SK-N-SH (cell line): Measurements from ENCODE around the gene DUSP10. TPM values are rescaled to one million over a fixed set of nuclear protein-coding genes. Genes with fewer than 3 reads are reported as not detected.

Experiments
- CTCF ChIA-PET: fragments of 300-600, 350-600 bp; formaldehyde crosslinking; extraction: SDS; loops from one replicate; lab custom pipeline; 2021; lab: Yijun Ruan, JAX
- POLR2A ChIA-PET: fragments of 350-600 bp; sonication (Branson Sonifier 250); formaldehyde crosslinking; extraction: SDS; loops from one replicate; lab custom pipeline; 2020; ENCODE audit warnings: antibody characterized with exemption, inconsistent platforms; lab: Yijun Ruan, JAX
- DNase-seq: peaks from one replicate; pipeline ENCODE4 v3.0.0; 2012
- H2AFZ ChIP-seq: fragments of 200-600 bp; sonication (generic); 2 replicates; pipeline ENCODE4 v1.8.1; 2016; ENCODE audit warnings: antibody characterized with exemption, mild to moderate bottlenecking, low read depth
- H3F3A ChIP-seq: fragments of 200-600 bp; sonication (generic); replicated peaks from 2 replicates; pipeline ENCODE3; 2016; ENCODE audit warnings: antibody characterized with exemption, mild to moderate bottlenecking; ENCODE audit not compliant: insufficient read depth
- H3K27ac ChIP-seq, 2 experiments: fragments of 200-500 bp in 1 of 2; fragments of 200-600 bp in 1 of 2; sonication (Bioruptor generic) in 1 of 2; sonication (generic), shearing (Covaris generic) in 1 of 2; 2 replicates each; pipeline versions ENCODE4 v1.5.1 to v1.6.1; 2014 to 2016; ENCODE audit warnings: low read depth in 2 of 2, inconsistent platforms in 1 of 2, low read length in 1 of 2, mild to moderate bottlenecking in 1 of 2, mixed read lengths in 1 of 2
- H3K27me3 ChIP-seq: fragments of 200-600 bp; sonication (generic), shearing (Covaris generic); 2 replicates; pipeline ENCODE4 v1.6.1; 2016; ENCODE audit warnings: mixed run types; ENCODE audit not compliant: insufficient read depth
- H3K36me3 ChIP-seq, 2 experiments: fragments of 200-500 bp in 1 of 2; fragments of 200-600 bp in 1 of 2; sonication (Bioruptor generic) in 1 of 2; sonication (generic) in 1 of 2; replicated peaks in 1 of 2; 2 replicates each; pipeline versions ENCODE3 to v1.5.1; 2014 to 2016; ENCODE audit warnings: low read length in 1 of 2, mild to moderate bottlenecking in 1 of 2; ENCODE audit not compliant: insufficient read depth in 2 of 2, control insufficient read depth in 1 of 2
- H3K4me1 ChIP-seq, 2 experiments: fragments of 200-500 bp in 1 of 2; fragments of 200-600 bp in 1 of 2; sonication (Bioruptor generic) in 1 of 2; sonication (generic), shearing (Covaris generic) in 1 of 2; 2 replicates each; pipeline versions ENCODE4 v1.5.1 to v1.6.1; 2014 to 2016; ENCODE audit warnings: low read depth in 1 of 2, low read length in 1 of 2, mixed run types in 1 of 2; ENCODE audit not compliant: insufficient read depth in 2 of 2, control insufficient read depth in 1 of 2
- H3K4me2 ChIP-seq: fragments of 200-600 bp; sonication (generic), shearing (Covaris generic); 2 replicates; pipeline ENCODE4 v1.6.1; 2017; ENCODE audit warnings: mixed run types
- H3K4me3 ChIP-seq, 2 experiments: fragments of 200-500 bp in 1 of 2; fragments of 200-600 bp in 1 of 2; sonication (Bioruptor generic) in 1 of 2; sonication (generic), shearing (Covaris generic) in 1 of 2; 2 replicates each; pipeline versions ENCODE4 v1.5.1 to v1.8.1; 2014 to 2016; ENCODE audit warnings: low read depth in 2 of 2, inconsistent platforms in 1 of 2, low read length in 1 of 2, mild to moderate bottlenecking in 1 of 2, mixed read lengths in 1 of 2, moderate library complexity in 1 of 2
- H3K79me2 ChIP-seq: fragments of 200-600 bp; sonication (generic); 2 replicates; pipeline ENCODE4 v1.8.1; 2017; ENCODE audit warnings: mild to moderate bottlenecking; ENCODE audit not compliant: insufficient read depth
- H3K9ac ChIP-seq: fragments of 200-600 bp; sonication (generic); 2 replicates; pipeline ENCODE4 v1.6.1; 2017; ENCODE audit warnings: mixed run types
- H3K9me2 ChIP-seq: fragments of 200-600 bp; sonication (generic); 2 replicates; pipeline ENCODE4 v1.6.1; 2017; ENCODE audit warnings: mixed run types
- H3K9me3 ChIP-seq: fragments of 200-600 bp; sonication (generic); 2 replicates; pipeline ENCODE4 v1.6.1; 2017; ENCODE audit warnings: mixed run types, mild to moderate bottlenecking, moderate library complexity
- H4K20me1 ChIP-seq: fragments of 200-600 bp; sonication (generic); 2 replicates; pipeline ENCODE4 v1.6.1; 2017; ENCODE audit warnings: mild to moderate bottlenecking, mixed run types; ENCODE audit not compliant: insufficient read depth
- CHD2 ChIP-seq: fragments of 150-350 bp; IDR thresholded peaks from 2 replicates; pipeline ENCODE4 v1.6.1; 2018; ENCODE audit warnings: low read length; ENCODE audit not compliant: partially characterized antibody
- ELF1 ChIP-seq: IDR thresholded peaks from 2 replicates; pipeline ENCODE4 v1.4.0; 2012
- EP300 ChIP-seq, 2 experiments: IDR thresholded peaks; 2 replicates each; pipeline versions ENCODE4 v1.4.0 to v1.6.1; 2012; ENCODE audit warnings: borderline replicate concordance in 1 of 2, low read depth in 1 of 2, low read length in 1 of 2
- FOSL2 ChIP-seq: IDR thresholded peaks from 2 replicates; pipeline ENCODE4 v1.4.0; 2012; ENCODE audit warnings: low read depth, mild to moderate bottlenecking, moderate library complexity, borderline replicate concordance
- FOXM1 ChIP-seq: IDR thresholded peaks from 2 replicates; pipeline ENCODE4 v1.4.0; 2012; ENCODE audit warnings: low read depth, mild to moderate bottlenecking
- JUND ChIP-seq: IDR thresholded peaks from 2 replicates; pipeline ENCODE4 v1.4.0; 2012
- MAX ChIP-seq: IDR thresholded peaks from 2 replicates; pipeline ENCODE4 v1.4.0; 2012; ENCODE audit warnings: low read depth
- MEF2A ChIP-seq: IDR thresholded peaks from 2 replicates; pipeline ENCODE4 v1.4.0; 2012; ENCODE audit warnings: low read depth, borderline replicate concordance
- NFIC ChIP-seq: IDR thresholded peaks from 2 replicates; pipeline ENCODE4 v1.4.0; 2012; ENCODE audit warnings: borderline replicate concordance
- RAD21 ChIP-seq: IDR thresholded peaks from 2 replicates; pipeline ENCODE4 v1.6.1; 2012; ENCODE audit warnings: mild to moderate bottlenecking, low read length
- RCOR1 ChIP-seq: fragments of 150-350 bp; IDR thresholded peaks from 2 replicates; pipeline ENCODE4 v1.6.1; 2017; ENCODE audit warnings: antibody characterized with exemption, low read length
- REST ChIP-seq: IDR thresholded peaks from 2 replicates; pipeline ENCODE4 v1.6.1; 2012; ENCODE audit warnings: mild to moderate bottlenecking, low read depth, low read length, moderate library complexity
- SIN3A ChIP-seq: IDR thresholded peaks from 2 replicates; pipeline ENCODE4 v1.6.1; 2012; ENCODE audit warnings: low read depth, mild to moderate bottlenecking, low read length, moderate library complexity, borderline replicate concordance
- TEAD4 ChIP-seq: IDR thresholded peaks from 2 replicates; pipeline ENCODE4 v1.4.0; 2012; ENCODE audit warnings: mild to moderate bottlenecking, borderline replicate concordance; ENCODE audit not compliant: insufficient read depth
- YY1 ChIP-seq: IDR thresholded peaks from 2 replicates; pipeline ENCODE4 v1.4.0; 2012; ENCODE audit warnings: low read depth, mild to moderate bottlenecking
- WGBS: methylation state at CpG from one replicate; pipeline ENCODE4 v1.1.6; 2017; ENCODE audit warnings: low lambda C conversion rate; 5-methylcytosine and 5-hydroxymethylcytosine counted together
- polyA plus RNA-seq, 3 experiments: library from polyadenylated mRNA; depleted of rRNA; stranded (reverse); fragments of >200 nt; gene quantifications; 2 replicates each; pipeline ENCODE4 v1.2.3, GENCODE V29; 2012
- TF ChIP-seq, protein P1 (sequence below): fragments of 150-350 bp; IDR thresholded peaks from 2 replicates; pipeline ENCODE4 v1.6.1; 2017; ENCODE audit warnings: antibody characterized with exemption, low read length, low read depth, borderline replicate concordance
- TF ChIP-seq, protein P2 (sequence below): IDR thresholded peaks from 2 replicates; pipeline ENCODE4; 2012
- TF ChIP-seq, protein P3 (sequence below): IDR thresholded peaks from 2 replicates; pipeline ENCODE4 v1.4.0; 2012; ENCODE audit warnings: low read depth, borderline replicate concordance

DUSP10 gene
- polyA plus RNA-seq, 1 of the 3 experiments (the other 2 are of a cell fraction) = 6.4 TPM

- TF ChIP-seq REST (no peak), MAX (no peak), CHD2 (no peak), MEF2A (no peak), NFIC (no peak), EP300 (IDR thresholded peaks at IDR 0.05; ENCODE audit: borderline replicate concordance in 1 of 2, low read depth in 1 of 2, low read length in 1 of 2) (no peak), TEAD4 (no peak), RAD21 (no peak), ELF1 (no peak)
- TF ChIP-seq, protein P1, sequence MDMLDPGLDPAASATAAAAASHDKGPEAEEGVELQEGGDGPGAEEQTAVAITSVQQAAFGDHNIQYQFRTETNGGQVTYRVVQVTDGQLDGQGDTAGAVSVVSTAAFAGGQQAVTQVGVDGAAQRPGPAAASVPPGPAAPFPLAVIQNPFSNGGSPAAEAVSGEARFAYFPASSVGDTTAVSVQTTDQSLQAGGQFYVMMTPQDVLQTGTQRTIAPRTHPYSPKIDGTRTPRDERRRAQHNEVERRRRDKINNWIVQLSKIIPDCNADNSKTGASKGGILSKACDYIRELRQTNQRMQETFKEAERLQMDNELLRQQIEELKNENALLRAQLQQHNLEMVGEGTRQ = no peak
These were observed 27.4 kb downstream of the DUSP10 start (continued) for GRCh38 chr1:221714227-221715152.

DNA sequence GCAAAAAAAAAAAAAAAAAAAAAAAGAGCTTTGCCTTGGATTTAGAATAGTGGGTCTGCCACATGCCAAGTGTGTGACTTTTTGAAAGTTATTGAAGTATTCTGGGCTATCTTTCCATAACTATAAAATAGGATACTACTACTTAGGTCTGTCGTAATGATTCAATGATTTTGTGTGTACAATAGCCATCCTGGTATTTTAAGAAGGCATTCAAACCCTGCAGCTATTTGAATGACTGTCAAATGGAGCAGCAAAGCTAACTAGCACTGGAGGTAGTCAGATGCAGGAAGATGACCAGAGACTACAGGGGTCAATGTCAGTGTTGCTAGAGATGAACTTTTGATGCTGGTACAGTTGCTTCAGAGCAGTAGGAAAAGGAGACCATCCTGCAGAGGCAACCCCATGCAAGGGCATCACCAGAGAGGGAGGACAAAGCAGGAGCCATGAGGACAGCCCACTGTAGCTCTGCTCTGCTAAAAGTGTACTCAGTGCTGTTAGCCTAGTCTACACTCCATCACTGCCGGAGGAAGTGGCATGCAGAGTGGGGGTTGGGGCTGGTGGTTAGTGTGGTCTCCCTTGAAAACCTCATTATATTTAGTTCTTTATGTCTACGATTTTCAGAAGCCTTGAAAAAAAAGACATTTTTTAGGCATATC, 29.0 kb downstream of the DUSP10 start:
- POLR2A ChIA-PET = no interaction called here
- TF ChIP-seq FOXM1 = no peak
- TF ChIP-seq FOSL2 = no peak
- TF ChIP-seq JUND = no peak
- TF ChIP-seq MAX = no peak
- no peak for TF ChIP-seq CHD2
- no peak for TF ChIP-seq YY1
- TF ChIP-seq, protein P2, sequence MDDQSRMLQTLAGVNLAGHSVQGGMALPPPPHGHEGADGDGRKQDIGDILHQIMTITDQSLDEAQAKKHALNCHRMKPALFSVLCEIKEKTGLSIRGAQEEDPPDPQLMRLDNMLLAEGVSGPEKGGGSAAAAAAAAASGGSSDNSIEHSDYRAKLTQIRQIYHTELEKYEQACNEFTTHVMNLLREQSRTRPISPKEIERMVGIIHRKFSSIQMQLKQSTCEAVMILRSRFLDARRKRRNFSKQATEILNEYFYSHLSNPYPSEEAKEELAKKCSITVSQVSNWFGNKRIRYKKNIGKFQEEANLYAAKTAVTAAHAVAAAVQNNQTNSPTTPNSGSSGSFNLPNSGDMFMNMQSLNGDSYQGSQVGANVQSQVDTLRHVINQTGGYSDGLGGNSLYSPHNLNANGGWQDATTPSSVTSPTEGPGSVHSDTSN = no peak
- no peak for TF ChIP-seq SIN3A
- TF ChIP-seq, protein P3, sequence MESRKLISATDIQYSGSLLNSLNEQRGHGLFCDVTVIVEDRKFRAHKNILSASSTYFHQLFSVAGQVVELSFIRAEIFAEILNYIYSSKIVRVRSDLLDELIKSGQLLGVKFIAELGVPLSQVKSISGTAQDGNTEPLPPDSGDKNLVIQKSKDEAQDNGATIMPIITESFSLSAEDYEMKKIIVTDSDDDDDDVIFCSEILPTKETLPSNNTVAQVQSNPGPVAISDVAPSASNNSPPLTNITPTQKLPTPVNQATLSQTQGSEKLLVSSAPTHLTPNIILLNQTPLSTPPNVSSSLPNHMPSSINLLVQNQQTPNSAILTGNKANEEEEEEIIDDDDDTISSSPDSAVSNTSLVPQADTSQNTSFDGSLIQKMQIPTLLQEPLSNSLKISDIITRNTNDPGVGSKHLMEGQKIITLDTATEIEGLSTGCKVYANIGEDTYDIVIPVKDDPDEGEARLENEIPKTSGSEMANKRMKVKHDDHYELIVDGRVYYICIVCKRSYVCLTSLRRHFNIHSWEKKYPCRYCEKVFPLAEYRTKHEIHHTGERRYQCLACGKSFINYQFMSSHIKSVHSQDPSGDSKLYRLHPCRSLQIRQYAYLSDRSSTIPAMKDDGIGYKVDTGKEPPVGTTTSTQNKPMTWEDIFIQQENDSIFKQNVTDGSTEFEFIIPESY = no peak
- no peak for TF ChIP-seq RAD21
- TF ChIP-seq RCOR1 = no peak

More for the DNA sequence above, 29.0 kb downstream of the DUSP10 start:
- Histone ChIP-seq H3K9me2 (no peaks in the 10 kb centered on the region), H3K36me3 (no peaks in the 10 kb centered on the region), H3K9me3 (no peaks in the 10 kb centered on the region), H3K27ac (no peak overlapping the region), H2AFZ (no peak overlapping the region), H3K4me1 (peaks cover 0 to 32% of the 10 kb centered on the region in 2 experiments; a peak in 2 of 4 replicates), H3F3A (no peaks in the 10 kb centered on the region), H3K27me3 (no peaks in the 10 kb centered on the region), H3K4me2 (no peak overlapping the region), H3K9ac (no peak overlapping the region), H3K4me3 (no peak overlapping the region), H3K79me2 (no peaks in the 10 kb centered on the region), H4K20me1 (no peaks in the 10 kb centered on the region)
- whole genome bisulfite sequencing = 85% methylated on average over 3 of the region's 3 CpGs
- CTCF ChIA-PET = no interaction called here
- no peak for DNase-seq
